ENCODE measurements around the gene CHST15.

CHST15 gene

GRCh38 chr10:124088915-124089314 is 4.5 kb downstream of the CHST15 start:
- in situ Hi-C loops (cut with HindIII; ENCODE audit: low sequenced_read_pairs) = no loop called here
- H3K4me3 ChIP-seq (ENCODE audit: low read depth, low read length) = no peak overlapping the region
- TF ChIP-seq, protein P1, sequence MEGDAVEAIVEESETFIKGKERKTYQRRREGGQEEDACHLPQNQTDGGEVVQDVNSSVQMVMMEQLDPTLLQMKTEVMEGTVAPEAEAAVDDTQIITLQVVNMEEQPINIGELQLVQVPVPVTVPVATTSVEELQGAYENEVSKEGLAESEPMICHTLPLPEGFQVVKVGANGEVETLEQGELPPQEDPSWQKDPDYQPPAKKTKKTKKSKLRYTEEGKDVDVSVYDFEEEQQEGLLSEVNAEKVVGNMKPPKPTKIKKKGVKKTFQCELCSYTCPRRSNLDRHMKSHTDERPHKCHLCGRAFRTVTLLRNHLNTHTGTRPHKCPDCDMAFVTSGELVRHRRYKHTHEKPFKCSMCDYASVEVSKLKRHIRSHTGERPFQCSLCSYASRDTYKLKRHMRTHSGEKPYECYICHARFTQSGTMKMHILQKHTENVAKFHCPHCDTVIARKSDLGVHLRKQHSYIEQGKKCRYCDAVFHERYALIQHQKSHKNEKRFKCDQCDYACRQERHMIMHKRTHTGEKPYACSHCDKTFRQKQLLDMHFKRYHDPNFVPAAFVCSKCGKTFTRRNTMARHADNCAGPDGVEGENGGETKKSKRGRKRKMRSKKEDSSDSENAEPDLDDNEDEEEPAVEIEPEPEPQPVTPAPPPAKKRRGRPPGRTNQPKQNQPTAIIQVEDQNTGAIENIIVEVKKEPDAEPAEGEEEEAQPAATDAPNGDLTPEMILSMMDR (IDR thresholded peaks at IDR 0.05; ENCODE audit: low read depth, low read length) = no peak
- DNase-seq (ENCODE audit: low read depth, low spot score) = no peak

GRCh38 chr10:124087672-124088634 is 5.4 kb downstream of the CHST15 start:
- in situ Hi-C loops (cut with HindIII; ENCODE audit: low sequenced_read_pairs) = no loop called here
- TF ChIP-seq, protein P1 (IDR thresholded peaks at IDR 0.05; ENCODE audit: low read depth, low read length) = no peak
- no peak for DNase-seq (ENCODE audit: low read depth, low spot score)
- no peak overlapping the region for H3K4me3 ChIP-seq (ENCODE audit: low read depth, low read length)

DNA sequence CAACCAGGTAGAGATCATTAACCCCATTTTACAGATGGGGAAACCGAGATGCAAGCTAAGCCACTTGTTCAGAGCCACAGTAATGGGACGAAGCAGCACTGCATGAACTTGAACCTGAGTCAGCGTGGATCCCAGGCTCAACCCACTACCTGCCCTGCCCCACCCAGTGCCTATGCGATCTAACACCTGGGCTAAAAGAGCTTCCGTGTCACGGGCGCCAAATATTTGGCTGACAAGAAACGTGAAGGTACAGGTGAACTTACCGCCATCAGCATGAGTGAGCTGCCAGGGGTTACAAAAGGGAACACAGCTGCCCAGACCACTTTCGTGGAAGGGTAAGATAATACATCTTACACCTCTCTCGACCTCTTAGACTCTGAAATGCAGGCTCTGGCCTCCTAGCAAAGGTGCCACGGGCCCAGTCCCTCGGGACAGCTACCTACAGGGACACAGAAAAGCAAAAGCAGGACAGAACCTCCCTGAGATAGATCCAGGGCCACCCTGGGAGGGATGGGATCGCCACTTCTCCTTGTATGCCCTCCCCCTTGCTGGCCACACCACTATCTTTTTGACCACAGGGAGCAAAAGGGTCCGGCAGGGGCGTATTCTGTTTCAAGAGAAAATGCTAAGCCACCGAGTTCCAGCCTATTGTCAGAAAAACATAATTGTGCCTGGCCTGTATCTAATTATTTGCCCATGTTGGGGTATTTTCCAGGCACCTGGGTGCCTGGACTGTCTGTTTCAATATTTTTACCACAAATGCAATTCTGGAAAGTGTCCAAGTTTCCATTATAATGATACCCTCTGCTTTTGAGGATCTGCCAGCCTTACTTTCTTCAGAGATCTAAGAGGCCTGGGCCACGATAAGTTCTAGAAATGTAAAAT is 6.4 kb downstream of the CHST15 start:
- in situ Hi-C loops (cut with HindIII; ENCODE audit: low sequenced_read_pairs) = no loop called here
- no peak overlapping the region for H3K4me3 ChIP-seq (ENCODE audit: low read depth, low read length)
- TF ChIP-seq, protein P1 (IDR thresholded peaks at IDR 0.05; ENCODE audit: low read depth, low read length) = no peak
- DNase-seq (ENCODE audit: low read depth, low spot score) = no peak

DNA sequence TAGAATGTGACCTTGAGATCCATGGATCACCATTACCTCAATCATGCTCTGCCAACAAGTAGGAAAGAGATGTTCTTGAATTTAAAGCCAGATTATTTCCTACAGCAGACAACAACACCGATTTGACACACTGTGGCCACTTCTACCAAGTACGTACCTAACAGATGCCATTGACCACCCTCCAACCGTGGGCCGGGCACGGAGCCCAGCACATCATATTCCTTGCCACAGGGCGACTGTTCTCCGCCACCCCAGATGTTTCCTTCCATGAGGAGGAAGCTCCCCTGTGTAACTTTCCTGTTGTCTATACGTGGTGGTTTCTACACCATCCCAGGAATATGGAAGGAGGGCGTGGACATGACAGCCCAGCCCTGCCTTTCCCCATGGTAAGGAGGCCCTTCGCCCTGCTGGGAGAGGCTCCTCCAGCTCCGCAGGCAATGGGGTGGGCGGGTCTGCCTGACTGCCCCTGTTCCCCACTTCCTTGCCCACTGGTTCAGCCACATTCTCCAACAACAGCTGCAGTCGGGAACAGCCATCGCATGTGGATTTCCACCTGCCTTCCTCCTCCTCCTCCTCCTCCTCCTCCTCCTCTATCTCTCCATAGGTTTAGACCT is 7.2 kb downstream of the CHST15 start:
- TF ChIP-seq, protein P1 (IDR thresholded peaks at IDR 0.05; ENCODE audit: low read depth, low read length) = no peak
- DNase-seq (ENCODE audit: low read depth, low spot score) = no peak
- no peak overlapping the region for H3K4me3 ChIP-seq (ENCODE audit: low read depth, low read length)
- in situ Hi-C loops (cut with HindIII; ENCODE audit: low sequenced_read_pairs) = no loop called here

DNA sequence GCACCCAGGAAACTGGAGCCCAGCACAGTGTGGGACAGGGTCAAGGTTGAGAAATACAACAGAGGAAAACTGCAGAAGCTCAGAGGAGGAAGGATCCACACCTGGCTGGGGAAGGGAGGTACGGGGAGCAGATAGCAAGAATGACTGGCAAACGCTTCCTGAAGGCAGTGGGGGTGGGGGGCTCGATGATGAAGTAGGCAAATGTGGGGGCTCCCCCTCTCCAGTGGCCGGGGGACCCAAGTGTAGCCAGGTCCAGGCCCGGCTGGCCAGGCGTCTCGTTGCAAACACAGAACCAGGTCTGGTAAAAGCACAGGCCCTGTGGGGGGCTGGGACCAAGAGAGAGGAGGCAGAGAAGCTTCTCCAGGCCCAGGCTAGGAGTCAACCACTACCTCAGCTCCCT is 7.7 kb downstream of the CHST15 start:
- TF ChIP-seq, protein P1 (IDR thresholded peaks at IDR 0.05; ENCODE audit: low read depth, low read length) = no peak
- in situ Hi-C loops (cut with HindIII; ENCODE audit: low sequenced_read_pairs) = no loop called here
- DNase-seq (ENCODE audit: low read depth, low spot score) = no peak
- H3K4me3 ChIP-seq (ENCODE audit: low read depth, low read length) = no peak overlapping the region

- in situ Hi-C loops (cut with HindIII; ENCODE audit: low sequenced_read_pairs) = no loop called here
- TF ChIP-seq, protein P1 (IDR thresholded peaks at IDR 0.05; ENCODE audit: low read depth, low read length) = no peak
- no peak for DNase-seq (ENCODE audit: low read depth, low spot score)
- H3K4me3 ChIP-seq (ENCODE audit: low read depth, low read length) = no peak overlapping the region
These were observed 8.7 kb downstream of the CHST15 start for GRCh38 chr10:124084708-124085107.

All from astrocyte of the spinal cord (primary cell).